H9 (cell line): ENCODE data around the gene ANP32B. TPM values are rescaled to one million over a fixed set of nuclear protein-coding genes. Genes with fewer than 3 reads are reported as not detected.

Experiments used
- DNase-seq: peaks from one replicate; pipeline ENCODE4 v3.0.0-alpha.2; 2017
- H2AFZ ChIP-seq: one replicate; pipeline ENCODE4 v1.6.1; 2013; ENCODE audit warnings: mild to moderate bottlenecking, low read length, control low read depth, moderate library complexity
- H2AK5ac ChIP-seq: 2 replicates; pipeline ENCODE4 v1.6.1; 2013; ENCODE audit warnings: low read length, control low read depth, mixed read lengths; ENCODE audit not compliant: insufficient read length
- H2BK120ac ChIP-seq: one replicate; pipeline ENCODE4 v1.6.1; 2013; ENCODE audit warnings: low read depth, mild to moderate bottlenecking, low read length, control low read depth, inconsistent platforms; ENCODE audit not compliant: poor library complexity, severe bottlenecking
- H2BK12ac ChIP-seq: 2 replicates; pipeline ENCODE4 v1.6.1; 2013; ENCODE audit warnings: low read length, control low read depth, mixed read lengths, low read depth; ENCODE audit not compliant: insufficient read length
- H2BK15ac ChIP-seq: 2 replicates; pipeline ENCODE4 v1.6.1; 2013; ENCODE audit warnings: low read depth, low read length, control low read depth
- H2BK20ac ChIP-seq: one replicate; pipeline ENCODE4 v1.6.1; 2013; ENCODE audit warnings: low read depth, mild to moderate bottlenecking, low read length, control low read depth, inconsistent platforms; ENCODE audit not compliant: poor library complexity, severe bottlenecking
- H2BK5ac ChIP-seq: 2 replicates; pipeline ENCODE4 v1.6.1; 2013; ENCODE audit warnings: low read length, control low read depth, mixed read lengths; ENCODE audit not compliant: insufficient read length
- H3K14ac ChIP-seq: 2 replicates; pipeline ENCODE4 v1.6.1; 2013; ENCODE audit warnings: low read length, control low read depth; ENCODE audit not compliant: insufficient read depth
- H3K18ac ChIP-seq: 2 replicates; pipeline ENCODE4 v1.6.1; 2013; ENCODE audit warnings: low read depth, mild to moderate bottlenecking, mixed read lengths, low read length, control low read depth; ENCODE audit not compliant: insufficient read length
- H3K23ac ChIP-seq: 2 replicates; pipeline ENCODE4 v1.6.1; 2013; ENCODE audit warnings: low read length, control low read depth, mixed read lengths, low read depth; ENCODE audit not compliant: insufficient read length
- H3K23me2 ChIP-seq: 2 replicates; pipeline ENCODE4 v1.6.1; 2013; ENCODE audit warnings: low read depth, mild to moderate bottlenecking, mixed read lengths, low read length, control low read depth; ENCODE audit not compliant: insufficient read length, poor library complexity, severe bottlenecking
- H3K27ac ChIP-seq: 2 replicates; pipeline ENCODE4 v1.5.1; 2013; ENCODE audit warnings: low read length, control low read depth, mixed read lengths, low read depth; ENCODE audit not compliant: insufficient read length
- H3K27me3 ChIP-seq: 2 replicates; pipeline ENCODE4 v1.6.1; 2013; ENCODE audit warnings: low read length, control low read depth, inconsistent platforms; ENCODE audit not compliant: insufficient read depth
- H3K4ac ChIP-seq: 2 replicates; pipeline ENCODE4 v1.6.1; 2013; ENCODE audit warnings: low read depth, mild to moderate bottlenecking, control low read depth, inconsistent platforms, low read length, moderate library complexity
- H3K4me1 ChIP-seq: 2 replicates; pipeline ENCODE4 v1.6.1; 2013; ENCODE audit warnings: low read length, control low read depth, inconsistent platforms; ENCODE audit not compliant: insufficient read depth
- H3K4me2 ChIP-seq: 2 replicates; pipeline ENCODE4 v1.6.1; 2013; ENCODE audit warnings: low read length, control low read depth, mixed read lengths; ENCODE audit not compliant: insufficient read length, insufficient read depth
- H3K56ac ChIP-seq: 2 replicates; pipeline ENCODE4 v1.6.1; 2013; ENCODE audit warnings: low read depth, mild to moderate bottlenecking, mixed read lengths, low read length, control low read depth; ENCODE audit not compliant: insufficient read length
- H3K79me1 ChIP-seq: 2 replicates; pipeline ENCODE4 v1.6.1; 2013; ENCODE audit warnings: low read depth, mild to moderate bottlenecking, moderate library complexity, low read length, control low read depth, inconsistent platforms; ENCODE audit not compliant: insufficient read depth, poor library complexity, severe bottlenecking
- H3K79me2 ChIP-seq: 2 replicates; pipeline ENCODE4 v1.6.1; 2013; ENCODE audit warnings: low read length, control low read depth, inconsistent platforms; ENCODE audit not compliant: insufficient read depth
- H3K9ac ChIP-seq: 2 replicates; pipeline ENCODE4 v1.6.1; 2013; ENCODE audit warnings: low read length, control low read depth, mixed read lengths; ENCODE audit not compliant: insufficient read length; ENCODE audit errors: extremely low read depth
- H3K9me3 ChIP-seq: one replicate; pipeline ENCODE4 v1.6.1; 2013; ENCODE audit warnings: low read depth, low read length, inconsistent platforms; ENCODE audit not compliant: control insufficient read depth
- H3T11ph ChIP-seq: one replicate; pipeline ENCODE4 v1.6.1; 2013; ENCODE audit warnings: mild to moderate bottlenecking, low read length, control low read depth, inconsistent platforms
- H4K20me1 ChIP-seq: one replicate; pipeline ENCODE4 v1.6.1; 2013; ENCODE audit not compliant: control insufficient read depth, insufficient read length, insufficient read depth
- H4K5ac ChIP-seq: 2 replicates; pipeline ENCODE4 v1.6.1; 2013; ENCODE audit warnings: low read depth, mild to moderate bottlenecking, mixed read lengths, low read length, control low read depth; ENCODE audit not compliant: insufficient read length
- H4K8ac ChIP-seq: replicated peaks from 2 replicates; pipeline ENCODE4 v1.6.1; 2013; ENCODE audit warnings: low read length, control low read depth, mixed read lengths, low read depth; ENCODE audit not compliant: insufficient read length
- H4K91ac ChIP-seq: 2 replicates; pipeline ENCODE4 v1.6.1; 2013; ENCODE audit warnings: low read depth, mild to moderate bottlenecking, moderate library complexity, mixed read lengths, low read length, control low read depth; ENCODE audit not compliant: insufficient read length
- H3K27ac Mint-ChIP-seq, 3 experiments: 2 replicates in 2 of 3; 3 replicates in 1 of 3; pipeline ENCODE4 v1.8.0; 2020 to 2021; ENCODE audit warnings: mixed read lengths in 3 of 3, mild to moderate bottlenecking in 1 of 3, moderate library complexity in 1 of 3
- H3K27me3 Mint-ChIP-seq: 2 replicates; pipeline ENCODE4 v1.8.0; 2021; ENCODE audit warnings: low read depth, mild to moderate bottlenecking, moderate library complexity, mixed read lengths
- H3K36me3 Mint-ChIP-seq, 3 experiments: 2 replicates in 2 of 3; 3 replicates in 1 of 3; pipeline ENCODE4 v1.8.0; 2020 to 2021; ENCODE audit warnings: low read depth in 3 of 3, mixed read lengths in 3 of 3; ENCODE audit not compliant: insufficient read depth in 1 of 3
- H3K4me1 Mint-ChIP-seq, 2 experiments: 2 replicates each; pipeline ENCODE4 v1.8.0; 2020; ENCODE audit warnings: mixed read lengths in 2 of 2
- H3K4me3 Mint-ChIP-seq, 2 experiments: 2 replicates in 1 of 2; 3 replicates in 1 of 2; pipeline ENCODE4 v1.8.0; 2020 to 2021; ENCODE audit warnings: mild to moderate bottlenecking in 2 of 2, mixed read lengths in 2 of 2, moderate library complexity in 1 of 2
- H3K9me3 Mint-ChIP-seq, 2 experiments: 2 replicates in 1 of 2; 3 replicates in 1 of 2; pipeline ENCODE4 v1.8.0; 2020; ENCODE audit warnings: mild to moderate bottlenecking in 2 of 2, mixed read lengths in 2 of 2, moderate library complexity in 1 of 2
- CTCF ChIP-seq: fragments of 200-600 bp; sonication (generic); conservative IDR thresholded peaks from 3 replicates; pipeline ENCODE4 v1.8.0; 2021; ENCODE audit warnings: antibody characterized with exemption, mild to moderate bottlenecking
- WGBS: extraction: QIAGEN DNeasy Blood & Tissue Kit; methylation state at CpG from one replicate; pipeline ENCODE4 v1.1.7; 2013; ENCODE audit warnings: missing lambda C conversion rate, low lambda C conversion rate, mixed read lengths; ENCODE audit not compliant: insufficient read length; ENCODE audit errors: extremely low coverage; 5-methylcytosine and 5-hydroxymethylcytosine counted together
- total RNA-seq: library from RNA; stranded (reverse); gene quantifications from 2 replicates; pipeline ENCODE4 v1.2.1, GENCODE V29; 2021

ANP32B gene
- total RNA-seq, 1 experiment from 2014 or later: 91.6 TPM

GRCh38 chr9:98010445-98010844 is 27.3 kb downstream of the ANP32B start:
- Histone ChIP-seq H3K4me1 (no peaks in the 10 kb centered on the region), H3K9ac (no peak overlapping the region), H3K23ac (no peak overlapping the region), H3K56ac (no peak overlapping the region), H4K8ac (no peak overlapping the region), H2AK5ac (no peak overlapping the region), H3K4me2 (no peak overlapping the region), H3K23me2 (no peaks in the 10 kb centered on the region), H2BK12ac (no peak overlapping the region), H3K18ac (no peak overlapping the region), H2BK20ac (no peak overlapping the region), H3K27ac (no peak overlapping the region), H3K79me2 (no peaks in the 10 kb centered on the region), H3K9me3 (no peaks in the 10 kb centered on the region), H2BK5ac (no peak overlapping the region), H2BK120ac (no peak overlapping the region), H3K27me3 (no peaks in the 10 kb centered on the region), H3K79me1 (no peaks in the 10 kb centered on the region), H4K5ac (no peak overlapping the region), H2AFZ (no peak overlapping the region), H4K20me1 (no peaks in the 10 kb centered on the region), H3K4ac (no peak overlapping the region), H2BK15ac (no peak overlapping the region), H3K14ac (no peak overlapping the region), H4K91ac (no peak overlapping the region), H3T11ph (no peak overlapping the region)
- H3K36me3 Mint-ChIP-seq: peaks cover 13 to 85% (median 58%) of the 10 kb centered on the region in 3 experiments; a peak in 6 of 7 replicates
- DNase-seq: peak; percentile 48
- no peak for TF ChIP-seq CTCF
- no peaks in the 10 kb centered on the region for H3K4me1 Mint-ChIP-seq
- no peak overlapping the region for H3K4me3 Mint-ChIP-seq
- H3K27me3 Mint-ChIP-seq: no peaks in the 10 kb centered on the region
- no CpG with 5 or more reads among the region's 2 CpGs for WGBS
- no peak overlapping the region for H3K27ac Mint-ChIP-seq
- no peaks in the 10 kb centered on the region for H3K9me3 Mint-ChIP-seq
